ENCODE results near the gene PWP2.
"Not testable (repeated sequence)": the region's sequence is repeated elsewhere in the genome, so short reads cannot be mapped to it uniquely, and the experiment has no call there.

Gene PWP2

GRCh38 chr21:44138039-44138438 is 30.8 kb downstream of the PWP2 start:
- DNase-seq (ENCODE audit: low read depth in 2 of 2), result not testable (repeated sequence)

GRCh38 chr21:44139787-44140551 is 32.8 kb downstream of the PWP2 start:
- not testable (repeated sequence) for DNase-seq (ENCODE audit: low read depth in 2 of 2)

GRCh38 chr21:44140552-44140932 is 33.3 kb downstream of the PWP2 start:
- not testable (repeated sequence) for DNase-seq (ENCODE audit: low read depth in 2 of 2)

- not testable (repeated sequence) for DNase-seq (ENCODE audit: low read depth in 2 of 2)
Observed at GRCh38 chr21:44142470-44142869, 35.3 kb downstream of the PWP2 start.

DNA sequence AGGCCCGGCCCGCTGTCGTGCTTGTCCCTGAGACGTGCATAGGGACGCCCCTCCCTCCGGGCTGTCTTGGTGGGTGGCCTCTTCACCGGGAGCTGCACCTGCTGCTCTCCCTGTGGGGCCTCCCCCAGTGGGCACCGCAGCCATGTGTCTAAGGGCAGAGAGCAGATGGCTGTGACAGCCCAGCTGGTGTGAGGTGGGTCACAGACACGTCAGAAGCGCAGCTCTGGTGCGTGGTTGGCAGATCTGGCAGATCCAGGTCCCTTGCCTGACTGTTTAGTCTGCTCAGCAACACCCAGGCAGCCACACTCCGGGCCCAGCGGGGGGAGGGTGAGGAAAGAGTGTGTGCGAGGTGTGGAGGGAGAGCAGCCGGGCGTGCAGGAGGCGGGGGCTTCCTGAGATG is 36.2 kb downstream of the PWP2 start:
- not testable (repeated sequence) for DNase-seq (ENCODE audit: low read depth in 2 of 2)

- not testable (repeated sequence) for DNase-seq (ENCODE audit: low read depth in 2 of 2)
Observed at GRCh38 chr21:44143996-44144395, 36.8 kb downstream of the PWP2 start.

GRCh38 chr21:44144784-44145602 is 37.8 kb downstream of the PWP2 start:
- DNase-seq (ENCODE audit: low read depth in 2 of 2), result not testable (repeated sequence)

GRCh38 chr21:44145616-44146015 is 38.4 kb downstream of the PWP2 start:
- not testable (repeated sequence) for DNase-seq (ENCODE audit: low read depth in 2 of 2)

- DNase-seq (ENCODE audit: low read depth in 2 of 2), result not testable (repeated sequence)
Observed at GRCh38 chr21:44147108-44147507, 39.9 kb downstream of the PWP2 start.

DNA sequence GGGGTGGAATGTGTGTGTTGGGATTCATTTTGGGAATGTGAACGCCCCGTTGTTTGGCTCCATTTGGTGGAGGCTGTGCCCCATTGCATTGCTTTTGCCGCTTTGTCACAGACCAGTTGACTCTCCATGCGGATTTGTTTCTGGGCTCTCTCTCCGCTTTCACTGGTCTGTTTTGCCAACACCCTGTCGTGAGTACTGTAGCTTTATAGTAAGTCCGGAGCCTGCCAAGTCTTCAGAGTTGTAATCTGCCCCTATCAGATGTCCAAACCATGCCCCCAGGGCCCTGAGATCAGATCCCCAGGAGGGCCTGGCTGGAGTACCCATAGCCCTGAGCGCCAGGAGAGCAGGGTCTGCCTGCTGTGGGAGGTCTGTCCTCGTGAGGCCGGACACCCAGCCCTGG is 43.1 kb downstream of the PWP2 start:
- DNase-seq (ENCODE audit: low read depth in 2 of 2), result not testable (repeated sequence)

DNA sequence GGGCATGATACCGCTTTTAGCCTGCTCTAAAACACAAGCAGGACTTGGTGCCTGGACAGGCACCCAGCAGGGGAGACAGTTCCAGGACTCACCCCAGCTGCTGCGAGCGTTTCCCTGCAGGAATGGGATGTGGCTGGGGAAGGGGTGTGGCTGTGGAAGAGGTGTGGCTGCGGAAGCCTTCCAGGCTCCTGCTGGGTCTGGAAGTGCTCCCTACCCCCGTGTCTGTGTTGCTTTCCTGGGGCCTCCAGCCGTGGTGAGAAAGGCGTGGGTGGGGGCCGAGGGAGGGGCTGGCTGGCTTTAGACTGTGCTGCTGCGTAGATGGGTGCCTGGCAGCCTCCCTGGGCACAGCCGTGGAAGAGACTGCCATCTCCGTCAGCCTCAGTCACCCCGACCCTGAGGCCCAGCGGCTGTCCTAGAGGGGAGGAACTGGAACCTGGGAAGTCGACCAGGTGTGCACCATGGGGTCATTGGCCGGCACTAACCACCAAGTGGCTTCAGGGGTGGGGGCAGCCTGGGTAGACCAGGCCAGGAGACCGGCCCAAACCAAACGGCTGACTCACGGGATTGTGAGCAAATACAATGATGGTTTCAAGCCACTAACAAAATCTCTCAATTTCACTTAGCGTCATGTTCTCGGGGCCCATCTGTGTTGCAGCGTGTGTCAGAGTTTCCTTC is 46.2 kb downstream of the PWP2 start:
- DNase-seq (ENCODE audit: low read depth in 2 of 2), result not testable (repeated sequence)

DNA sequence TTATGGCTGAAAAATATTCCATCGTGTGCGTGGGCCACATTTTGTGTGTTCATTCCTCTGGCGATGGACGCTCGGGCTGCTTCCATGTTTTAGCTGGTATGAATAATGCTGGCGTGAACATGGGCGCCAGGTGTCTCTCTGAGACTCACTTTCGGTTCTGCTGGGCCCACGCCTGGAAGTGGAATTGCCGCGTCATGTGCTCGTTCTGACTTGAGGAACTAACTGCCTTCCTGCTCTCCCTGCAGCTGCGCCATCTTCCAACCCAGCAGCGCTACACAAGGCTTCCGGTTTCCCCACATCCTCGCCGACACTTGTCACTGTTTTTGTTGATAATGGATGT is 46.7 kb downstream of the PWP2 start:
- peak; percentile 26 to 38 for DNase-seq (ENCODE audit: low read depth in 2 of 2)

DNA sequence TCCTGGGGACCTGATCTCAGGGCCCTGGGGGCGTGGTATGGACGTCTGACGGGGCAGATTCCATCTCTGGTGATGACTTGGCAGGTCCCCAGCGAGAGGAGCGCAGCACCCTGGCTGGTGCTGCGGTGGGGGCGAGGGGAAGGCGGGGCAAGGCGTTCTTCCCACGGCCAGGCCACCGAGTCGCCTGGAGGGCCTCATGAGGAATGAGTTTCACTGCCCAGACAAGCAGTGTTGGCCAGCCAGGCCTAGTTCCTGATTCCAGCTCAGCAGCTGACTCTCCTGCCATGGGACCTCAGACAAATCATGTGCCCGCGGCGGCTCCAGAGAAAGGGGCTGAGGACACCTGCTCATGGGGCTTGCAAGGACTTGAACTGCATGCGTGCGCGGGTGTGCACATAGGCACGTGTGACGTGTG is 47.6 kb downstream of the PWP2 start:
- not testable (repeated sequence) for DNase-seq (ENCODE audit: low read depth in 2 of 2)

DNA sequence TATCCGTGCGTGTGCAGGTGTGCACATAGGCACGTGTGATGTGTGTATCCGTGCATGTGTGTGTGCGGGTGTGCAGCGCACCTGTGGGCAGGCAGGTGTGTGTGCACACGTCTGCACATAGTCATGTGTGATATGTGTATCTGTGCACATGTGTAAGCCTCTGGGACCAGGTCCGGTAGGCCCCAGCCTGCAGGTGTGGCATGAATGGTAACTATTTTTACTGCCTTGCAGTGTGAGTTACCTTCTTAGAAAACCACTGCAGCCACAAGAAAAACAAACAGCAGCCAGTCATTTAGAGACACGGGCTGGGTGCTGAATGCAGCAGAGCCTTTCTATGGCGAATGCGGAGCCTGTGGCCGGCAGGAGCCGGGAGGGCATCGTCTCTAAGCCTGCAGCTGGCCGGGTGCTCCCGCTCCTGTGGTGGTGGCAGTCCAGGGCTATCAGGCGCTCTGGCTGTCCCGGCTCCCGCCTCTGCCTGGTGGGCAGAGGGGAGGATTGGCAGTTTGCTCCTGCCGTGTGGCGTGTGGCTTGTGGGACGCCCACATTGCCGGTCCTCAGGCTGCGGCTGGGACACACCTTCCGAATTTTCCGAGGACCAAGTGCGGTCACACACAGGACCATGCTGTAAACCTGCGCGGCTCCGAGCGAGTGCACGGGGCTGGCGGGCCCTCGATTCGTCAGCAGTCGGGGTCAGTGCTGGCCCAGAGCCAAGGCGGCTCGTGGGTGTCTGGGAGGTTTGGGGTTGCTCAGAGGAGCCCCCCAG is 48.2 kb downstream of the PWP2 start:
- not testable (repeated sequence) for DNase-seq (ENCODE audit: low read depth in 2 of 2)

GRCh38 chr21:44155994-44156380 is 48.8 kb downstream of the PWP2 start:
- DNase-seq (ENCODE audit: low read depth in 2 of 2), result not testable (repeated sequence)

- DNase-seq (ENCODE audit: low read depth in 2 of 2), result not testable (repeated sequence)
Observed at GRCh38 chr21:44157439-44158081, 50.4 kb downstream of the PWP2 start.

- not testable (repeated sequence) for DNase-seq (ENCODE audit: low read depth in 2 of 2)
Observed at GRCh38 chr21:44158082-44158468, 50.9 kb downstream of the PWP2 start.

GRCh38 chr21:44159349-44160297 is 52.4 kb downstream of the PWP2 start:
- DNase-seq (ENCODE audit: low read depth in 2 of 2), result not testable (repeated sequence)

DNA sequence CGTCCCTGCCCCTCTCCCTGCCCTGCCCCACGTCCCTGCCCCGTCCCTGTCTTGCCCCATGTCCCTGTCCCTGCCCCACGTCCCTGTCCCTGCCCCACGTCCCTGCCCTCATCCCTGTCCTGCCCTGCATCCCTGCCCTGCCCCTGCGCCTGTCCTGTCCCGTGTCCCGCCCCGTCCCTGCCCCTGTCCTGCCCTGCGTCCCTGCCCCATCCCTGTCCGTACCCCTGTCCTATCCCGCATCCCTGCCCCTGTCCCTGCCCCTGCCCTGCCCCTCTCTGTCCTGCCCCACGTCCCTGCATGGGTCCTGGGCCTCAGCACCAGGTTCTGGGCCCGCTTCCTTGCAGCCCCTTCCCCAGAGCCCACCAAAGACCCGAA is 53.1 kb downstream of the PWP2 start:
- DNase-seq (ENCODE audit: low read depth in 2 of 2), result not testable (repeated sequence)

DNA sequence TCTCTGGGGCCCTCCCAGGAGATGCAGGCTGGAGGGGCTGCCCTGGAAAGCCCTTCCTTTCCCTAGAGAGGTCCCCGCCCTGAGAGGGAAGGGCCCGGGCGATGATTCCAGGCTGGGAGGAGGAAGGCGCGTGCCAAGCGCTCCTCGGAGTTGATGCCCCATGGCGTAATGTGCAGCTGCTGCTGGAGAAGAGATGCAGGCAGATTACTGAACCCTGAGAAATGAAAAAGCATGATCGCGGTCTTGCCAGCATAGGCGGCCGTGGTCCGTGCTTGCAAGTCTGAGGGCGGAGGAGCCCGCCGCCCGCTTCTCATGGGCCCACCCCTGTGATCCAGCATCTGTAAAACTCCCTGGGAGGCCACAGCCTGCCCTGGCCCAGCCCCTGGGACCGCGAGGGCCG is 53.6 kb downstream of the PWP2 start:
- not testable (repeated sequence) for DNase-seq (ENCODE audit: low read depth in 2 of 2)
